NCI-H2196 (cell line): ENCODE data around the gene SPRYD3.
"Not testable (repeated sequence)": the region's sequence is repeated elsewhere in the genome, so short reads cannot be mapped to it uniquely, and the experiment has no call there.

ENCODE experiments used
- DNase-seq: peaks from one replicate; lab custom pipeline; 2025; ENCODE audit not compliant: unreplicated experiment; lab: John Stamatoyannopoulos, UW

SPRYD3 gene

GRCh38 chr12:53036802-53037201 is 42.4 kb downstream of the SPRYD3 start:
- no peak for DNase-seq

- DNase-seq: no peak
Observed at GRCh38 chr12:53034459-53034858, 44.7 kb downstream of the SPRYD3 start.

GRCh38 chr12:53033832-53034231 is 45.4 kb downstream of the SPRYD3 start:
- DNase-seq: not testable (repeated sequence)

- no peak for DNase-seq
Observed at GRCh38 chr12:53031616-53032015, 47.6 kb downstream of the SPRYD3 start.

GRCh38 chr12:53027014-53027413 is 52.2 kb downstream of the SPRYD3 start:
- DNase-seq: not testable (repeated sequence)

- DNase-seq: no peak
Observed at GRCh38 chr12:53025250-53025649, 53.9 kb downstream of the SPRYD3 start.

- DNase-seq: no peak
Observed at GRCh38 chr12:53014709-53015108, 64.5 kb downstream of the SPRYD3 start.
